Measurements from ENCODE around the gene GADD45A.
"Not testable (repeated sequence)": the region's sequence is repeated elsewhere in the genome, so short reads cannot be mapped to it uniquely, and the experiment has no call there.

The GADD45A gene

DNA sequence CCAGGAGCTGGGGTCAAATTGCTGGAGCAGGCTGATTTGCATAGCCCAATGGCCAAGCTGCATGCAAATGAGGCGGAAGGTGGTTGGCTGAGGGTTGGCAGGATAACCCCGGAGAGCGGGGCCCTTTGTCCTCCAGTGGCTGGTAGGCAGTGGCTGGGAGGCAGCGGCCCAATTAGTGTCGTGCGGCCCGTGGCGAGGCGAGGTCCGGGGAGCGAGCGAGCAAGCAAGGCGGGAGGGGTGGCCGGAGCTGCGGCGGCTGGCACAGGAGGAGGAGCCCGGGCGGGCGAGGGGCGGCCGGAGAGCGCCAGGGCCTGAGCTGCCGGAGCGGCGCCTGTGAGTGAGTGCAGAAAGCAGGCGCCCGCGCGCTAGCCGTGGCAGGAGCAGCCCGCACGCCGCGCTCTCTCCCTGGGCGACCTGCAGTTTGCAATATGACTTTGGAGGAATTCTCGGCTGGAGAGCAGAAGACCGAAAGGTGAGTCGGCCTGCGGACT lies at the start of gene GADD45A:
Gene GADD45A, plus strand, starts transcription at position 135 of the 491 bp plus-strand sequence. Its CDS starts 294 bp downstream, at position 429.
- DNase-seq = peak; percentile 96

DNA sequence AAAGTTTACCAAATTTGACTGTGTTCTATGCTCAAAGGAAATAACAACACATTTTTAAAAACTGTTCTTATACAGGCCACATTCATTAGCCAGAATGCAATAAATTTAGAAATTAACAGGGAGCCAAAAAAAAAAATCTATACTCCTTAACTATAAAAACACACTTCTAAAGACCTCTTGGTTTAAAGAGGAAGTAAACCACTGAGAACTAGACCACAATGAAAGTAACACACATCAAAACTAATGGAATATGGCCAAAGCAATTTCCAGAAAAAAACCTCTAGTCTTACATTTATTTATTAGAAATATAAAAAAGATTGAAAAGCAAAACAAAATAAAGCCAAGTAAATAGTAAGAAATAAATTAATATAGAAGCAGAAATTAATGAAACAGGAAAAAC lies 48.9 kb upstream of the GADD45A start:
- DNase-seq = no peak

DNA sequence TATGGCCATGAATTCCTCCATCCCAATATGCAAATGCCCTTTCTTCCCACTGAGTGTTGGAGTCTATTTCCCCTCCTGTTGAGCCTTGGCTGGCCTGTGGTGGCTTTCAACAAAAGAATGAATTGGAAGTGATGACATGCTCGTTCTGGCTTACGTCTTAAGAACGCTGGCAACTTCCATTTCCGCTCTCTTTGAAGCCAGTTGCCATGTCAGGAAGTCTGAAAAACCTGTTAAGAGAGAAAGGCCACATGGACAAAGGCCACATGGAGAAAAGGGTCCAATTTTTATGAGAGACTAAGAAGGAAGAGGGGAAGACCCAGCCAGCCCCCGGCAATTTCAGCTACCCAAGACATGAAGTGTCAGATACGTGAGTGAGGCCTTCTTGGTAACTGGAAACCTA lies 45.6 kb upstream of the GADD45A start:
- DNase-seq = no peak

- DNase-seq = no peak
Measured at GRCh38 chr1:67642629-67643028, 42.4 kb upstream of the GADD45A start.

GRCh38 chr1:67644566-67644965 lies 40.4 kb upstream of the GADD45A start:
- no peak for DNase-seq

DNA sequence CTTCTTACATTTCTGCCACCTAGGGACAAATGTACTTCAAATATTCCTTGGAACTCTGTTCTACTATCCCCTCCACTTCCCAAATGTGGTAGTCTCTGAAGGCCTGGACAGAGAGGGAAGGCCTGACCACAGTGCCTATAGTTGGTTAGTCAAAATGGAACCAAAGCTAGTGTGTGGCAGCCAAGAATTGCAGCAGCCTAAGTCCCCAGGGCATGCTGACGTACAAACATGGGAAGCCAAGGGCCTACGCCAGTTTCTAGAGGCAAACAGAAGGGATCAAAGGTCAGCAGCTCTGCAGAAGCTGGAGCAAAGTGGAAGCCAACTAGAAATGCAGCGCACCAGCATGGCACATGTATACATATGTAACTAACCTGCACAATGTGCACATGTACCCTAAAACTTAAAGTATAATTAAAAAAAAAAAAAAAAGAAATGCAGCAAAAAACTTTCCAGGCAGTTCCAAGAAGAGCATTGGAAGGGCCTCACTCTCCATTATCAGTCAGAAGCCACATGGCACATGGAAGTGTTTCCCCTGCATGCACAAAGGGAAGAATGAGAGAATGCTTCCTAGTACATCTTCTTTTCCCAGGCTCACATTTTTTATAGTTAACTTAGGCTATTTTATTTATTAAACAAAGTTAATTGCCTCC lies 39.4 kb upstream of the GADD45A start:
- no peak for DNase-seq

DNA sequence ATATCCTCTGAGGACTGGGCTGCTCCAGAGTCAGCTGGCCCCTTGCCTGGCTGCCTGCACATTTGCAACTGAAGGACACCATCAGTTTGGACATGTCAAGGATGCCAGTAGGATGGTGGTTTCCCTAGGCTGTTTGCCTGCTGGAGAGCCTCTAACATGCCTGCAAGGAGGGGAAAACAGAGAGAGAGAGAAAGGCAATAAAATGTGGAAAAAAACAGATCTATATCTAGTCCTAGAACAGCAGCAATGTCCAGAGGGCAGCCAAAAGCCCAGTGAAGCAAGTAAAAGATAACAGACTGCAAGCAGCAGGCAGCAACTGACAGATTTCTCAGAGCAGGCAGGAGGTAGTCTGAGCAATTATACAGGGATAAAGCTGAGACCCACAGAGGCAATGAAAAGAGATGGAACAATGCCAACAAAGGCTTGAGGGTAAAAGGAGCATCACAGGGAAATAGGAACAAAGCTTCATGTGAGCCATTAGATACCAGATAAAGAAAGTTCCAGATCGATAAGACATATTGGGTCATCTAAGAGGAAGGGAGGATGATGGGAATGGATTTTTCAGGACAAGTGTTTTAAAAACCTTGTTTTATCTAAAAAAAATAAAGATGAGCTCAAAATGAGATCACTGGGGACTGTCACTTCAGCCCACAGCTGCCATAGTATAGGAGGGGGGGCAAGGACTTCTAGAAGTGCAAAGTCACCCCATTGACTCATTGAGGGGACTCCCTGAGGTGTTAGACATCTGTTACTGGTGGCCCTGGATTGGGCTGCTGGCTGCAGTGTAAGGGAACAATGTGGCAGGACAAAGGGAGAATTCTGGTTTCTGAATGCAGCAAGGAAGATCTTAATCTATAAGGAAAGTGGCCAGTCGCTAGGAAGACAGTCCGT lies 38.6 kb upstream of the GADD45A start:
- DNase-seq = no peak

DNA sequence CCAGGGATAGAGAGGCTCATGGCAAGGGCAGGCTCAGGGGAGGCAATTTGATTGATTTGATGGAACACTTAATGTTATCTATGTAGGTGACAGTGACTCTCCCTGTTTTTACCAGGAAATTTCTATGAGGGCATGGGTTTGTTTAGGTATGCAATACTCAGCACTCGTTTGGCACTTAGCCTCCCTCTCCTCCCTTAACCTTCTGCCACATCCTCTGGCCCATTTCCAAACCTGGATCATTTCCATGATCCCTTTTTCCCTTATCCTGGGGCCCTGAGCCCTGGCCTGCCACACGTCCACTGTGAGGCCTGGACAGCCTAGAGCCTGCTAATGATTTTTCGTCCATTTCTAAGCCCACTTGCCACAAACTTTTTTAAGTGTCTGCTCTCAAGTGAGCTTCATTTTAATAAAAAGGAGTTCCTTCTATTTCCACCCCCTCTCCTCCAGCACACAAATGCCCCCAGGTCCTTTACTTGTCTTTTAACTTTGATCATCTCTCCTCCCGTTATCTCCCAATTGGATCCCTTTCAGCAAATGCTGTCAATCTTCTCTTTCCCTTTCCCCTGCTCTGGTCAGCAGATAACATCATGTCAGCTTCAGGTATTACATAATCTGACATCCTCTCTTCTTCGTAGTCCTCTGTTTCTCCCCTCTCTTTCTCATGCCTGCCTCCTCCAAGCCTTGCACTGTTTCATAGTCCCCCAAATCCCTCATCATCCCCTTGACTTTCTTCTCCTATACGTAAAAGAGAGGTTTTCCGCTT lies 37.8 kb upstream of the GADD45A start:
- no peak for DNase-seq

- no peak for DNase-seq
Measured at GRCh38 chr1:67647814-67648358, 37.1 kb upstream of the GADD45A start.

DNA sequence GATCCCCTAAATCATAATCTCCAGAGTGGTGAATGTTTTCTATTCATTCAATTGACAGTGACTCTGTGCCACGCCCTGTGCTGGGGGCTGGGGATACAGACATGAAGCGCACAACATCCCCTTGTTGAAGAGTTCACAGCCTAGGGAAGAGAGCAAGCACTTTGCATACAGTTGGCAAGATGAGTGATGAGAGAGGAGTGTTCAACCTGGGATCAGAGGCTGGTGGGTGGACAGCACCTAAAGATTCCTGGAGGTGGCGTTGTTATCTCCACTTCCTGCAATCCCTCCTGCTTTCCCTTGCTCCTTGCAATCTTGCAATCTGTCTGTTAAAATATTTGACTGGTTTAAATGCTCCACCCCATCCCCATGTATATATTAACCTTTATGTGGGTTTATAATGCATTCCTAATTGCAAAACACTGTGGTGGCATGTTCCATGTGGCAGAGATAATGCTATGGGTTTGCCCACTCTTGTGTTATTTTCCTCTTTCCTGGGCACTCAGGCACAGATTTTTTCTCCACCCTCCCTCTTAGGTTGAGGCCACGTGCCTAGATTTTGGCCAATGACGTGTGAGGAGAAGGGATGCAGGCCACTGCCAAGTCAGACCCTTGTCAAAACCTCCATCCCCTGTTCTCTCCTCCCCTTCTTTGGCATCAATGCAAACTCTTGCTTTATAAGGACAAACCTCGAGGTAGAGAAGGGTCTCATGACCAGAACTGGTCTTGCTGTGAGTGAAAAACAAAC lies 36.2 kb upstream of the GADD45A start:
- no peak for DNase-seq

- no peak for DNase-seq
Measured at GRCh38 chr1:67650061-67650460, 34.9 kb upstream of the GADD45A start.

GRCh38 chr1:67651031-67651430 lies 34.0 kb upstream of the GADD45A start:
- DNase-seq = no peak

GRCh38 chr1:67652800-67653199 lies 32.2 kb upstream of the GADD45A start:
- peak; percentile 87 for DNase-seq

- DNase-seq = no peak
Measured at GRCh38 chr1:67653304-67653703, 31.7 kb upstream of the GADD45A start.

DNA sequence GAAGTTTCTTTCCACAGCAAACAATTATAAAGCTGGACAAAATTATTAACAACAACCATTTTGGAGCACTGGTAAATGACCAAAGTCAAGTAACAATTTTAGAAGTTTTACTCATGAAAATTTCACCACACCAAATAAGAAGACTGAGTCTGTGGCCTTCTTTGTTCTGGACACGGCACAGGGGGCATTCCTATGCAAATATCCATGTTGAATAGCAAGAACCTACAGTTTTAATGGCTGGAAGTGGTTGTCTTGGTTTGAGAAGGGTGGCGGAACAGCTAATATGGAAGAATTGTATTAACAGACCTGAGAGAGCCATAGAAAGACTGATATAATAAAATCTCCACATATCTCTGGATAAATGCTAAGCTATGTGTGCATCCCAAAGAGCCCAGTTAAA lies 29.4 kb upstream of the GADD45A start:
- DNase-seq = no peak

DNA sequence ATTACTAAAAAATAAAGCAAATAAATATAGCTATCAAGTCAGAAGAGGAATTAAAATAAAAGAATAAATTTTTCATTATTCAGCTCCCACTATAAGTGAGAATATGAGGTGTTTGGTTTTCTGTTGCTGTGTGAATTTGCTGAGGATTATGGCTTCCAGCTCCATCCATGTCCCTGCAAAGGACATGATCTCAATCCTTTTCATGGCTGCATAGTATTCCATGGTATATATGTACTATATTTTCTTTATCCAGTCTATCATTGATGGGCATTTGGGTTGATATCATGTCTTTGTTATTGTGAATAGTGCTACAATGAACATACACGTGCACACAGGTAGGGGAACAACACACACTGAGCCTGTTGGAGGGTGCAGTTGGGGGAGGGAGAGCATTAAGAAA lies 27.8 kb upstream of the GADD45A start:
- not testable (repeated sequence) for DNase-seq

- peak; percentile 32 for DNase-seq
Measured at GRCh38 chr1:67659229-67659628, 25.8 kb upstream of the GADD45A start.

- no peak for DNase-seq
Measured at GRCh38 chr1:67662884-67663283, 22.1 kb upstream of the GADD45A start.

- no peak for DNase-seq
Measured at GRCh38 chr1:67664048-67664447, 21.0 kb upstream of the GADD45A start.

GRCh38 chr1:67665307-67665706 lies 19.7 kb upstream of the GADD45A start:
- not testable (repeated sequence) for DNase-seq

DNA sequence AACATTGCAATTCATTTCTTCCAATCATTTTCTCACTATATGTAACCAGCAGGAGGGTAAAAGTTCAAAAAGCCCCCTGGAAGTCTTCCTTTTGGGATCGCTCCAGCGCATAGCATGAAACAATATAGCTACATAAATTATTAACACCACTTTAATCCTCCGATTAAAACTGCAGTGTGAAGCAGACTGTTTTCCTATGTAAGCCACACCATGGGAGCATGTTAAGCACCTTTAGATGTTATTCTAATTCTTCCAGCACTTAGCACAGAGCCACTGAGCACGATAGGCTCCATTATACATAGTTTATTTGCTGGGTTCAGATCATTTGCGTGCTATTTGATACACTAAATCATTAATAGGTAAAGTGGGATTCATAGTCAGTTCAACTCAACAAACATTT lies 18.4 kb upstream of the GADD45A start:
- DNase-seq = no peak

GRCh38 chr1:67668660-67669059 lies 16.3 kb upstream of the GADD45A start:
- DNase-seq = no peak

Data from RPMI8226 (cell line).